Skeletal muscle cell (primary cell): ENCODE data around the gene AICDA.
"Not testable (repeated sequence)": the region's sequence is repeated elsewhere in the genome, so short reads cannot be mapped to it uniquely, and the experiment has no call there.

ENCODE experiments used
- DNase-seq: peaks from one replicate; pipeline ENCODE4 v3.0.0-alpha.2; 2010; ENCODE audit warnings: low read depth
- H3K4me3 ChIP-seq: 2 replicates; pipeline ENCODE4 v1.5.1; 2011; ENCODE audit warnings: low read depth, mild to moderate bottlenecking, control low read depth, low read length, moderate library complexity

Gene AICDA

DNA sequence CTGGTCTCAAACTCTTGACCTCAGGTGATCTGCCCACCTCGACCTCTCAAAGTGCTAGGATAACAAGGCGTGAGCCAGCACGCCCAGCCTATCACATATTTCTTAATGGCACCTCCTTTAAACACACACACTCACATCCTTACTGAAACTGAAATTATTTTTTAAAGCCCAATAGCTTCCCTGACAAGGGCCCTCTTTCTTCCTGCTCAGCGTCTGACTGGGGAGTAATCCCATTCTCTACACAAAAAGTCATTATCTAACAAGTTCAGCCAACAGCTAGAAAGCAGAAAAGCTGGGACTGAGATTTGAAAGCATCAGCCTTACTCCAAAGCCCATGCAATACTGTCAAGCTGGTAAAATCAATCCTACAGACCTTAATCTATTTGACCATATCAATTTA lies 10.0 kb upstream of the AICDA start:
- H3K4me3 ChIP-seq: no peak overlapping the region
- no peak for DNase-seq

- H3K4me3 ChIP-seq: no peak overlapping the region
- no peak for DNase-seq
Observed at GRCh38 chr12:8615206-8615605, 2.5 kb upstream of the AICDA start.

DNA sequence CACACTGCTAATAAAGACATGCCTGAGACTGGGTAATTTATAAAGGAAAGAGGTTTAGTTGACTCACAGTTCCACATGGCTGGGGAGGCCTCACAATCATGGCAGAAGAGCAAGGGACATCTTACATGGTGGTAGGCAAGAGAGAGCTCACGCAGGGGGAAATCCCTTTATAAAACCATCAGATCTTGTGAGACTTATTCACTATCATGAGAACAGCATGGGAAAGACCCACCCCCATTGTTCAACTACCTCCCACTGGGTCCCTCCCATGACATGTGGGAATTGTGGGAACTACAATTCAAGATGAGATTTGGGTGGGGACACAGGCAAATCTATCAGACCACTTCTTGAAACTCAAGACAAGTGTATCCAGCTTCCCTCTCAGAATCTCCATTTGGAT lies 1.2 kb upstream of the AICDA start:
- not testable (repeated sequence) for DNase-seq, H3K4me3 ChIP-seq

GRCh38 chr12:8609061-8609570 lies 3.5 kb downstream of the AICDA start:
- no peak for DNase-seq

DNA sequence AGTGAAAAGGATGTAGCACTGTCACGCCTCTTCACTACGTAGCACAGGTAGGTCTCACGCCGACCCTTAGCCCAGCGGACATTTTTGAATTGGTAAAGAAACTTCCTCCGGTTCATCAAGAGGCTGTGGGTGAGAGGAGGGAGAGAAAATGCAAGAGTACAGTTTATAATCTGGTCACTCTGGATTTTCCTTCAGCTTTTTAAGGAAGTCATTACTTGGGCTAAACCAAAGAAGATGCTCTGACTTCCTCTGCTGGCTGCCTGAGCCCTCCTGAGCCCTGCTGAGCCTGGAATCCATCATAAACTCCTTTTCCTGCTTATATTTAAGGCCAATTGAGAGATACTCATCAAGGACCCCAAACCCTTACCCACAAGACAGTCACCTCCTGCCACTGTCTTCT lies 5.8 kb downstream of the AICDA start:
- DNase-seq: no peak

More at GRCh38 chr12:8609061-8609570, 3.5 kb downstream of the AICDA start:
- H3K4me3 ChIP-seq: no peak overlapping the region

DNA sequence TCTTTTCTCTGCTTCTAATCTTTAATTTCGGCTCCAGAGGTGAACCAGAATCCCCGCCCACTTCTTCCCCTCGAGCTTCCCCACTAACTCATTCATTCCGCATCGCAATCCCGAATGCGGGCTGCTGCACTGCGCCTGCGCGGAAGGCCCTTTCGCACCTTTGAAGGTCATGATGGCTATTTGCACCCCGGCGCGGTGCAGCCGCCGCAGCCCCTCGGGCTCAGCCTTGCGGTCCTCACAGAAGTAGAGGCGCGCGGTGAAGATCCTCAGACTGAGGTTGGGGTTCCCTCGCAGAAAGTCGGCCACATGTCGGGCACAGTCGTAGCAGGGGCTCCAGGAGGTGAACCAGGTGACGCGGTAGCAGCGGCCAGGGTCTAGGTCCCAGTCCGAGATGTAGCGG lies 7.6 kb downstream of the AICDA start:
- no peak overlapping the region for H3K4me3 ChIP-seq
- no peak for DNase-seq

More for the DNA sequence above, 5.8 kb downstream of the AICDA start:
- H3K4me3 ChIP-seq: no peak overlapping the region

DNA sequence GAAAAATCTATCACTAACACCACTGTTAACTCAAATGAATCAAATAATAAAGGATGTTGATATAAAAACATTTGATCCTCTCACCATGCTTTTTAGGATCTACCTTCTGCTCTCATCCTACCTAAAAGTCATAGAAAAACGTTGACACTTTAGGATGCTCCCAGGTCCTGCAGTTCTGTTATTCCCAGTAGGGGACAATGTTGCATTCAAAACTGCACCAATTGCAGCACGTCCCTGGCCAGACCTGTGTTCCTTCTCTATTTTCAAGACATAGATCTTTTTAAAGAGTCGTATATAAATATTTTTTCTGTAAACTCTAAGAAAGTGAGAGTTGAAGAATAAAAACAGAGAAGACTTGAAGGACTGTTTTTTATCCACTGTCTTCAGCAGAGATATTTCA lies 8.8 kb downstream of the AICDA start:
- H3K4me3 ChIP-seq: no peak overlapping the region
- DNase-seq: no peak

DNA sequence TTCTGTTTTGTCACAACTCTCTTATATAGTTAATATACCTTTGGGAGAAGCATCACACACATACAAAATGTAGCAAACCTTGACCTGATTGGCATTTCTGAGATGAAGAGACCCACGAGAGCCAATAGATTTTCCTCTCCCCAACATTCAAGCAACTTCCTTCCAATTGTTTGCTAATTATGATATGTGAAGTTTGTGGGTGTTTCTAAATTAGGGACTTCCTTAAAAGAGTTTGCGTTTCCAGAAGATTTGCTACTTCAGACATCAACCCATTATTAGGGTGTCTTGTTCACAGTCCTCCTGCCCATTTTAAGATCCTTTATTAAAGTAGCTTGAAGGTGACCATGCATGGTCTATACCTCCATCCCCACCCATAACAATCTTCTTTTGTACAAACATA lies 9.4 kb downstream of the AICDA start:
- no peak for DNase-seq

DNA sequence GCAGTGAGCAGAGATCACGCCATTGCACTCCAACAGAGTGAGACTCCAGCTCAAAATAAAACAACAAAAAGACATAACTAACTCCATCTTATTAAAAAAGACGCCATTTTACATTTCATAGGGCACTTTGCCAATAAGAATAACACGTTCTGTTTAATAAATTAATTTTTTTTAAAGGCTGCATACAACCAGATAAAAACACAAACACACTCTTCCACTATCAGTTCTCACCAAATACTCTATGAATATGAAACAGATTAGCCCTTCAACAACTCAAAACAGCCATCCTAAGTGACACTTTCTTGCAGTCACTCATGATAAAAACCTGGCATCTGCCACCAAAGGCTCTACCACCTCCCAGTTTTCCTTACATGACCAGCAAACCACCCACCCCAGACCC lies 16.1 kb downstream of the AICDA start:
- no peak for DNase-seq
- no peak overlapping the region for H3K4me3 ChIP-seq

More for the DNA sequence above, 9.4 kb downstream of the AICDA start:
- H3K4me3 ChIP-seq: no peak overlapping the region

DNA sequence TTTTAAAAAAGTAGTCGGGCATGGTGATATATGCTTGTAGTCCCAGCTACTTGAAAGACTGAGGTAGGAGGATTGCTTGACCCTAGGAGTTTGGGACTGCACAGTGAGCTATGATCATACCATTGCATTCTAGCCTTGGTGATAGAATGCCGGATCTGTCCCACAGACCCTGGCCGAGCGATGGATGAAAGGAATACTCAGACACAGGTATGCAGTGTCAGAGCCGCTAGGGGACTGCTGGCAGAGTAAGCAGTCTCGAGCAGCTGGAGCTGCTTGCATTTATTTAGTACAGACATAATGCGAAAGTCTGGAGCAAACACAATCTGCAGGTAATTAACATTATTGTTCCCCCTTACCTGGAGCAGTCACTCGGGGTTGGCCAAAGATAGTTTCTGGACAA lies 18.6 kb downstream of the AICDA start:
- H3K4me3 ChIP-seq: no peak overlapping the region
- no peak for DNase-seq

DNA sequence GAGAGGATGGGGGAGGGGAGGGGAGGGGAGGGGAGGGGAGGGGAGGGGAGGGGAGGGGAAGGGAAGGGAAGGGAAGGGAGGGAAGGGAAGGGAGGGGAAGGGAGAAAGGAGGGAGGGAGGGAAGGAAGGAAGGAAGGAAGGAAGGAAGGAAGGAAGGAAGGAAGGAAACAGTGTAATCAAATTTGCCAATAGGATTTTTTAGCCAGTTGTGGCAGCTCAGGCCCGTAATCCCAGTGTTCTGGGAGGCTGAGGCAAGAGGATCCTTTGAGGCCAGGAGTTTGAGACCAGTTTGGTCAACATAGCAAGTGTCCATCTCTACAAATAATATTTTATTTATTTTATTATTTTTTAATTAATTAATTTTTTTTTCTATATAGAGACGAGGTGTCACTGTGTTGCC lies 19.4 kb downstream of the AICDA start:
- DNase-seq: no peak
- H3K4me3 ChIP-seq: no peak overlapping the region

DNA sequence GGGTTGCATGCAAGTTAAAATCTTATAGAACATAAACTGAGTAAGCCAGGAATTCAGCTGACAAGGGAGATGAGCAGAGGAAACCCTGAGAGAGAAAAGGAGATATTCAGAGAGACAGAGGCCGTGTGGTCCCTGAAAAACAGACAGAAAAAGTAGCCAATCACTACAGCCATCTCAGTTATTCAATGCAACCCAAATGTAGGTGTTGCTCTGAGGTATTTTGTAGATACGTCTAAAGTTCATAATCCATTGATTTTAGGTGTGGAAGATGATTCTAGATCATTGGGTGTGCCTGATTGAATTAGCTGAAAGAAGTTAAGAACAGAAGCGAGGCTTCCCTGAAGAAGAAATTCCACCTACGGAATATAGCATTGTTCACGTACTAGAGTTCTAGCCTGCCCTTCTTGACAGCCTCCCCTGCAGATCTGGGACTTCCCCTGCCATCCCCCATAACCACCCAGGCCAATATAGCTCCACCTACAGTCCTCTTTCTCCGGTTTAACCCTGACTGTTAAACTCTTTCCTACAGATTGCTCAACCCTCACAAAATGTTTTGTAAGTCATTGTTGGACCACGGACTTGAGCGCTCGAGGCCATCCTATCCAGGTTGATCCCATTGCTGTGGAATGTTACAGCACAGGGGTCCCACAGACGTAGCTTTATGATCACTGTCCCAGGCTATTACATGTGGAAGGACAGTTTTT lies 21.7 kb downstream of the AICDA start:
- H3K4me3 ChIP-seq: no peak overlapping the region
- DNase-seq: no peak

GRCh38 chr12:8589679-8590078 lies 23.0 kb downstream of the AICDA start:
- no peak overlapping the region for H3K4me3 ChIP-seq

DNA sequence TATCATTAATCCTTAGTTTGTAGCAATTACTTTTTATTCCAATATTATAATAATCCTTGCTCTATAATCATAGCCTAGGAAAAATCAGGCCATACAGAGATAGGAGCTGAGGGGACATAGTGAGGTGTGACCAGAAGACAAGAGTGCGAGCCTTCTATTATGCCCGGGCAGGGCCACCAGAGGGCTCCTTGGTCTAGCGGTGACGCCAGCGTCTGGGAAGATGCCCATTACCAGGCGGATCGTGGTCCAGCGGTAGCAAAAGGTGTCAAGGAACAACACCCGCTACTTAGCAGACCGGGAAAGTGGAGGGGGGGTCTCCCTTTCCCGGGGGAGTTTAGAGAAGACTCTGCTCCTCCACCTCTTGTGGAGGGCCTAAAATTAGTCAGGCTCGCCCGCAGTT lies 28.2 kb downstream of the AICDA start:
- not testable (repeated sequence) for H3K4me3 ChIP-seq, DNase-seq

More at GRCh38 chr12:8589679-8590078, 23.0 kb downstream of the AICDA start:
- no peak for DNase-seq

DNA sequence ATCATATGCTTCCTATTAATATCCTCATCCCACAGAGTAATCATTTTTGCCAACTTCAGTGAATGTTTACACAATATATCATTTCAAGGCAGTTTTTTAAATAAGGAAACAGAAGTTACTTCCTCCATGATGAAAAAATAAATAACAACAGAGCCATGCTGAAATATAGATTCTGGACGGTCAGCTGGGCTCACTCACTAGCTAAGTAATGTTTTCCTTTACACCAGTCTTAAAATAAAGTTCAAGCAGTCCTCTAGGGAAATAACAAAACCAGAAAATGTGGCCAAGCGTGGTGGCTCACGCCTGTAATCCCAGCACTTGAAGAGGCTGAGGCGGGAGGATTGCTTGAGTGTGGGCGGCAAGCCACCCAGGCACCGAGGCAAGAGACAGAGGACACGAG lies 28.7 kb downstream of the AICDA start:
- no peak for DNase-seq
- H3K4me3 ChIP-seq: no peak overlapping the region

DNA sequence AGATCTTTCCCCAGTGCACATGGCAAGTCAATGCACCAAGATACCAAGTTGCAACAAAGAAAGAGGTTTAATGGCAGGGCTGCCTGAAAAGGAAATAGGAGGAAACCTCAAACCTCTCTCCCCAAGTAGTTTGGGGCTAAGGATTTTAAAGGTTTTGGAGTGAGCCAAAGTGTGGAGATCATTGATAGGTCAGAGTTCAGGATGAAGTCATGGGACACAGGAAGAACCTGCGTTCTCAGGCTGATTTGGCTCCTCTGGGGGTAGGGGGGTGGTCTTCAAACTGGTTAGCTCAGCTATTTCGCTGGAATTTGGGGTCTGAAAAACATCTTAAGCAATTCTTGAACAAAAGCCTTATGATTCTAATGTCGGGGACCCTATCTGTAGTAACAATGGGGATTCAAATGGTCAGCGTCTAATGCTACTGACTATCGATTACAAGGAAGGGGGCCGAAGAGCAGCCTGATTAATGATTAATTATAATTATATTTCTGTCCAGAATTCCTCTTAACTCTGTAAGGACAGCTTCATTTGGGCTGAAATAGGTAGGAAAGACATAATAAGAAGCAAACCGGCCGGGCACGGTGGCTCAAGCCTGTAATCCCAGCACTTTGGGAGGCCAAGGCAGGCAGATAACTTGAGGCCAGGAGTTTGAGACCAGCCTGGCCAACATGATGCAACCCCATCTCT lies 31.4 kb downstream of the AICDA start:
- DNase-seq: no peak
- H3K4me3 ChIP-seq: no peak overlapping the region

DNA sequence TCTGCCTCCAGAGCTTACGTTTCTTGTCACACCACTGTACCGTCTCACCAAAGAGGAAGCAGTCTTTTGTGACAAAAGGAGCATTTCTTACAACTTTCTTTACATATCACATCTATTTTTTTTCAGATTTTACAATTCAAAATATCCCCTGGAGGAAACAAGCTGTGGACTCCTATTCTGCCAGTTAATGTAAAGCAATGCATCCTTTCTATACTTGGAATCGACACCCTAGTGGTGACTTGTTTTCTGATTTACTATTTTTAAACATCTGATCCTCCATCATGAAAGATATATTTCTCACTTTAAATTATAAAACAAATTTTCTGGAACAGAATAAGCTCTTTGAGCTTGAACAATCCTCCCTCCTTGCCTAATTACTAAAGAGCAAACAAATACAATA lies 34.8 kb downstream of the AICDA start:
- no peak for DNase-seq
- H3K4me3 ChIP-seq: no peak overlapping the region

DNA sequence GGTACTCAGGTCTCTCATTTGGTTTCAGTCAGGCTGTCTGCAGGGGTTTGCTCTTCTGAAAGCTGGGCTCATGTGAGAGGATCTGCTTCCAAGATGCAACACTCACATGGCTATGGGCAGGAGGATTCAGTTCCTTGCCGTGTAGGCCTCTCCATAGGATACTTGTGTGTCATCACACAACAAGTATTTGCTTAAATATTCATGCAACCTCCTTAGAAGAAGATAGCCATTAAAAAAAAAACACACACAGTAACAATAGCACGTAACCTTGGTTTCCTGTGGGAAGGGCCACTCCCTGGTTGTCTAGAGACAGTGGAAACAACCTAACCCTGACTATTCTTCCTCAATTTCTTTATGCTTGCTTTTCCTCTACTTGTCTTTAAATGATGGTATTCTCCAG lies 40.2 kb downstream of the AICDA start:
- H3K4me3 ChIP-seq: no peak overlapping the region
- DNase-seq: no peak

GRCh38 chr12:8566525-8566924 lies 46.1 kb downstream of the AICDA start:
- no peak overlapping the region for H3K4me3 ChIP-seq
- DNase-seq: no peak

DNA sequence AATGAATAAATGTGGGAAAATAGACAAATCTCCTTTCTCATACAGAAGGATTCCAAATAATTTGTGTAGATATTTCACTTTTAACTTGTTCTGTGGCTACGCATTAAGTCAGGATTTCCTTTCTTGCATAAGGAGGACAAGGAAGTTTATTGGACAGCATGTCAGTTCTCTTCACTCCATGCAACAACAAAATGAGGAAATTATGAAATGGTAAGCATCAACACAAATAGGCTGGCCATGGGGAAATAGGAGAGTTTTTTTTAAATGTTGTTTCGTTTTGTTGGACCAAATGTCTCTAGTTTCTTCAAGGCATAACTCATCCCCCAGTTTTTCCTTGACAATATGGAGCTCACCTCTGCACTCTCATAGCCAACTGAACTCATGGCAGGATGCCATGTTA lies 46.6 kb downstream of the AICDA start:
- not testable (repeated sequence) for DNase-seq, H3K4me3 ChIP-seq

- no peak overlapping the region for H3K4me3 ChIP-seq
- no peak for DNase-seq
Observed at GRCh38 chr12:8564656-8565055, 48.0 kb downstream of the AICDA start.
